Erythroblast (primary cell): ENCODE measurements around the gene NUDCD3.

Experiments used
- DNase-seq, 2 experiments: peaks; one replicate each; lab custom pipeline; 2025; lab: John Stamatoyannopoulos, UW
- GATA1 ChIP-seq: IDR thresholded peaks from 2 replicates; pipeline ENCODE4 v1.6.1; 2011; ENCODE audit warnings: low read depth, mild to moderate bottlenecking, control low read depth, low read length, moderate library complexity
- POLR2A ChIP-seq: IDR thresholded peaks from 2 replicates; pipeline ENCODE4 v1.6.1; 2011; ENCODE audit warnings: mild to moderate bottlenecking, low read length

Gene NUDCD3

DNA sequence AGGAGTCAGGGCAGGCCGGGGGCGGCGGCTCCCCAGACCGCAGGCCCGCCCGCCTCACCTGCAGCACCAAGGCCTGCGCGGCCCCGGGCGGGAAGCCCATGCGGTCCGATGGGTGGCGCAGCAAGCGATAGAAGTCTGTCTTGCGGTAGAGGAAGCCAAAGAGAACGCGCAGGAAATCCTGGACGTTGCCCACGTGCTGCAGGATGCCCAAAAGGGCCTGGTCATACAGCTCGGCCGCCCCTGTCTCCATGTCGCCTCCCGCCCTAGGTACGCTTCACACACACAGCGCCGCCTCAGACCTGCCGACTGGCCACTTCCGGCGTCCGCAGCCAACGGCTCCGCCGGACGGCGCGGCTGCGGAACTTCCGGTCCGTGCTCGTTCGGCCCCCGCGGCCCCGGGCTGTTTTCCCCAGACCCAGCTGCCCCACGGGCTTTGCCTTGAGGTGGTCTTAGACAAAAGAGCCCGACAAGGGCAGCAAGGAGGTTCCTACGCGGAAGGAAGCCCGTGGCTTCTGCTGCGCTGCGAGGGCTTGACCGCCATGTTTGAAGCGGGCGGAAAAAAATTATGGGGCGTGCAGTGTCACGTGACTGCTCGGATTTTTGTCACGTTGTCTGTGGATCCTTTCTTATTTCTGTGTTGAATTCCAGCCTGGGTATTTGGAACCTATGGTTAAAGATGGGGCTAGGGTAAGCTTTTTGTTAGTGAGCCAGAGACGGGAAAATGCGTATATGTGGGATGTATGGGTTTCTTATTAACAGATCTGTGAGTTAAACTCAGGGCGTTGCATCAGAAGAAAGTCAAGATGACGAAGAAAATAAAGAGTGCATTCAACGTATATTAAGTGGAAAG is at the start of gene NUDCD3:
TSS of gene NUDCD3 (minus strand) at position 308 of the 850 bp plus-strand sequence. CDS start at position 250, 58 bp downstream.
- no peak for TF ChIP-seq GATA1
- TF ChIP-seq POLR2A = peak; percentile 84
- peak; percentile 92 to 93 for DNase-seq

DNA sequence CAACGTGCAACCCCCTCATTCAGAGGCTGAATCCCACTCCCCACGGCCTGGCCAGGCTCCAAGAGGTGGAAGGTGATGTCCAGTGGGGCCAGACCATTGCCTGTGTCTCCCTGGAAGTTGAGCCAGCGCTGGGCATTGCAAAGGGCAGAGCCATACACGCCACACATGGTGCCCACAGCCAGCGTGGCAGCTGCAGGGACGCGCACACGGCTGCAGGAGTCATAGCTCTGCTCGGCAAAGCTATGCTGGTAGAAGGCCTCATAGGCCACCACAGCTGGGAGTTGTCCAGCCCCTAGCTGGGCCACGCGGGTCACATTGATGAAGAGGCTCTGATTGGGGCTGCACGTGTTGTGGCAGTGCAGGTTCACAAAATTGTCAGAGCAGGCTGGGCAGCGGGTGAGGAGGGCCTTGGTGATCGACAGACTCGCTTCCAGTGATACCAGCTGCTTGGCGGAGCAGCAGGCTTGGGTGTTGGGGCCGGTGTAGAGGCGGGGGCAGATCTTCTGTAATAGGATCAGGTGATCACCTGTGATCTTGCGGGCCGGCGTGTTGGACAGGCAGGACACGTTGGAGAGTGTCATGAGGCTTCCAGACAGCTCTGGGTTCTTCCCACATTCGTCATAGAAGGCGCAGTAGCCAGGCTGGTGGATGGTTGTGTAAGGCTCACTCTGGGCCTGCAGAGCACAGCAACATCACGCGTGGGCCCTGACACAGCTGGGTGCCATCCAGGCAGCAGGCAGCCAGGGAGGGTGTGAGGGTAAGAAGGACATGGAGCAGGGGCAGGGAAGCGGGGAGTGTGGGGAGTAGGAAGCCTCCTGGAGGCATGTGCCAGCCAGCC is 49.4 kb upstream of the NUDCD3 start:
- no peak for DNase-seq
- TF ChIP-seq GATA1 = no peak
- TF ChIP-seq POLR2A = no peak

DNA sequence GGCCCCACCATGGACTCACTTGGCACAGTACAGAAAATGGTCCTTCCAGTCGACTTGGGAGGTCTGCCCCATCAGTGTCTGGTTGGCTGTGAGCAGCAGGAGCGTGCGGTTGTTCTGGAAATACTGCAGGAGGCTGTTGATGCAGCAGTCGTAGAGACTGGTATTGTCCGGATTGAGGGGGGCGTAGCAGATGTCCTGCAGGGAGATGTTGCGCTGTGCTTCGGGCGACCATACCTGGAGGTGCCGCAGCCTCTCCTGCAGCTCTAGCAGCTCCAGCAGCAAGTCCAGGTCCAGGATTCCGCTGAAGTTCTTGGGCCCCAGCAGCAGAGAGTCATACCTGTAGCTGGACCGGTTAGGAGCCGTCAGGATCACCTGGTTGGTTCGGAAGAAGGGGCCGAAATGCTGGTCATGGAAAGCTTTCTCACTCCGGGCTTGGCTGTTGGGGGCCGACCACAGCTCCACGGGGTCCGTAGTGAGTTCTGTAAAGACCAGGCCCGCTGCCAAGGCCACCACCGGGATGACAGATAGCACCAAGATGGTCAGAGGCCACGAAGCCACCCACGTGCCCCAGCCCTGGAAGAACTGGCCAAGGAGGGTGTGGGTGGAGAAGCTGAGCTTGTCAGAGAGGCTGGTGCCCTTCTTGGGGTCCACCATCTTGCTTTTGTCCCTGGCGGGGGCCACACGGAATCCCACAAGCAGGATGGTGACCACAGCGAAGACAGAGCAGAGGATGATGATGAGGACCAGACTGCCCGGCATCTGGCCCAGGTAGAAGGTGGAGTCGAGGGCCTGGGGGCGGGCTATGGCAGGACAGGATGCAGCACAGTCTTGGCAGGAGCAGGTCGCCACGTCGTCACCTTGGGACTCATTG is 48.6 kb upstream of the NUDCD3 start:
- TF ChIP-seq POLR2A (no peak), GATA1 (no peak)

DNA sequence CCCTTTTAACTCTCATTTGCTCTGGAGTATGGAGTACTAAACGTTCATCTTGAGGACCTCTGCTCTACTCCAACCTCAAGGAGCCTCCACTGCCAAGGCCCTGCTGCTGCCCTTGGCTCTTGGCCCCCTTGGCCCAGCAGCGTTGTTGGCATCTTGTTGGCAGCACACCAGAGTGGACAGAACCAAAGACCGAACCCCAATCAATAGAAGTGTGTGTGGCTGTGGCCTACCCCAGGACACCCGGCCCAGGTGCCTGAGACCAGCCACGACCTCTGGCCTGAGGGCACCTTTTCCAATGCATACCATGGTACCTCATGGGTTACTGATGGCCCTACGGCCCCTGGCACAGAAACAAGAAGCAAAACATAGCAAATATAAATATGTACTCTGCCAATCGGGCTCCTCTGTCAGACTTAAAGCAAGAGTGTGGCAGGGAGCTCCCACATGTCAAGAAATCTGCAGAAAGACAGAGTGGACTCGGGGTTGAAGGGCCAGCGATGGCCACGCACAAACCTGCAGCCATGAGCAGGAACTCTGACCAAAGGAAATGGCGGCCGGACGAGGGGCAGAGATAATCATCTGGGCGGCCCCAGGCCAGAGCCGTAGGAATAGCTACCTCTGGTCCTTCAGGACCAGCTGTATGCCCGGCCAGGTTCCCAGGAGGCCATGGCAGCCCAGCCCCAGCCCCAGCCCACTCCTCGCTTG is 47.8 kb upstream of the NUDCD3 start:
- no peak for TF ChIP-seq POLR2A
- no peak for TF ChIP-seq GATA1

More for the DNA sequence above, 48.6 kb upstream of the NUDCD3 start:
- no peak for DNase-seq

DNA sequence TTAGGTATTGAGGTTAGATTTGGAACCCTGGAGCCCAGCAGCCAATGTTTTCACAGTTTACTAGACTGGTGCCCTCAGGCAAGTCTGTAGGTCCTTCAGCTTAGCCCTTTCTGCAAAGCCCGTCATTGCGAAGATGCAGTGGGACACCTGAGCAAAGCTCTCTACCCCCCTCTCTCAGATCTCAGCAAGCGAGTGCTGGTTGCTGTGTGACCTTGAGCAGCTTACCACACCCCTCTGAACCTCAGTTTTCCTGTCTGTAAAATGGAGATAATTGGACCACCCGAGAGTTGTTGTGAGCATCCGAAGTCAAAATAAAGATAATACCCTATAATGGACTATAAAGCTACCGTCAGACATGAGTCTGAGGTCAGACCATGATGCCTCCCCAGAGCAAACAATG is 47.0 kb upstream of the NUDCD3 start:
- DNase-seq = no peak
- no peak for TF ChIP-seq POLR2A

More for the DNA sequence above, 47.8 kb upstream of the NUDCD3 start:
- DNase-seq = no peak

DNA sequence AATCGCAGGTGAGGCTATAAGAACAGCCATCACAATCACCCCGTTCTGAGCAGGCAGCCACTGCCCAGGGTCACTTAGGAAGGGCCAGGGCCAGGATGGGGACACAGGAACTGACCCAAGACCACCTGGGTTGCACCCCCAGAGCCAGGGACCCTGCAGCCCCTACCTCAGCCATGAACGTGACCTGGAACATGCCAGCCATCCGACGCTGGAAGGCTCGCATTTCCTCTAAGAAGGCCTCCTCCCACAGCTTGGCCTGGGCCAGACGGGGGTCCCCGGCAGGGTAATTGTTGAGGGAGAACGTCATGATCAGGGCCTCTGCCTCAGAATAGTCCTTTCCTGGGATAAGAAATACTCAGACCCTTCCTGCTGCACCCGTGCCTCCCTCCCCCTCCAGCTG is 45.6 kb upstream of the NUDCD3 start:
- TF ChIP-seq GATA1 (no peak), POLR2A (no peak)
- no peak for DNase-seq

DNA sequence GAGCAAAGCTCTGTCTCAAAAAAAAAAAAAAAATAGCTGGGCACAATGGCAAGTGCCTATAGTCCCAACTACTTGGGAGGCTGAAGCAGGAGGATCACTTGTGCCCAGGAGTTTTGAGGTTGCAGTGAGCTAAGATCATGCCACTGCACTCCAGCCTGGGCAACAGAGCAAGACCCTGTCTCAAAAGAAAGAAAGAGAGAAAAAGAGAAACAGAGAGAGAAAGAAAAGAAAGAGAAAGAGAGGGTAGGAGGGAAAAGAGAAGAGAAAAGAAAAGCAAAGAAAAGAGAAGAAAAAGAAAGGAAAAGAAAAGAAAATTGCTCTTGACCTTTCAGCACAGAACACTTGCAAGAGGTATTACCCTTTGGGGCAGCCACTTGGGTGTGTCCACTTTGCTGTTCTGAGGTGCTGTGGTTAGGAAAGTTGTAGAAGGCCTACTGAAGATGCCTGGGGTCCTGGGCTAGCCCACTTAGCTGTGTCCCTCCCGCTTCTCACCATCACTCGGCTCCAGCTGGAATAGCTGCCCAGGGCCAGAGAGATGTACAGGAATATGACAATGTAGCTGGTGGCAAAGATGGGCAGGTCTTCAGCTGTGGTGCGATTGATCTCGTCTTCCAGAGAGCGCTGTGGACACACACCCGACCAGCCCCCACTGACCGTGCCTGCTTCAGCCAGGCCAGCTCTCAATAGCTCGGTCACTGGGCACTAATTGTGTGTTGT is 45.0 kb upstream of the NUDCD3 start:
- DNase-seq = no peak
- no peak for TF ChIP-seq POLR2A
- TF ChIP-seq GATA1 = no peak

DNA sequence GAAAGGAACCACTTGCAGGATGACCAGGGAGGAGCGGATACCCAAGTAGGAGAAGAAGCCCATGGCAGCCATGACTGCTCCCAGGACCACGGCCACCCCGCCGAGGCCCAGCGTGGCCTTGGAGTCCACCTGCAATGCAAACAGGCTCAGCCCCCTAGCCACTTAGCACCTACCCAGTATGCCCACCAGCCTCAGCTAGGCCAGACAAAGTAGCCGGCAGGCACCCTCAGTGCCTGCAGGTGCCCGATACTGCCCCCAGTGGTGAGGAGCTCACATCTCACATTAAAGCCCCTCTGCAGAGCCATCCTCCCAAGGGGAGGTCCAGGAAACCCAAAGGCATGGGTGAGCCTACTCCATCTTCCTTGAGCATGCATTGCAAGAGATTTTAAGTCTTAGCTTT is 44.0 kb upstream of the NUDCD3 start:
- TF ChIP-seq POLR2A (no peak), GATA1 (no peak)
- peak; percentile 74 to 81 for DNase-seq

DNA sequence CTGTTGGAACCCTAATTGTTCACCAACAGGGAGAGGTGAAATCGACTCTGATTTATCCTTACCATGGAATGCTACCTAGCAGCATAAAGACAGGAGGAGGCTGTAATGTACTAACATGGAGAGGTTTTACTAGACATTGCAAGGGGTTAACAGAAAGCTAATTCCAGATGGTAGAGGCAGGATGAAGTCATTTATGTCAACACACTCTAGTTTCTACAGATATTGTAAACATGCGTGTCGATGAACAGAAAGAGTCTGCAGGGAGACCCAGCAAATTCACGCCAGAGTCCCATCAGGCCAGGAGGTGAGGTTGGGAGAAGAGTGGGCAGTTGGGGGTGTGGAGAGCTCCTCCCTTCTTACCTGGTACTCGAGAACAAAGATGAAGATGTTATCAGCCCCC is 43.6 kb upstream of the NUDCD3 start:
- no peak for TF ChIP-seq GATA1
- TF ChIP-seq POLR2A = no peak
- DNase-seq = no peak

DNA sequence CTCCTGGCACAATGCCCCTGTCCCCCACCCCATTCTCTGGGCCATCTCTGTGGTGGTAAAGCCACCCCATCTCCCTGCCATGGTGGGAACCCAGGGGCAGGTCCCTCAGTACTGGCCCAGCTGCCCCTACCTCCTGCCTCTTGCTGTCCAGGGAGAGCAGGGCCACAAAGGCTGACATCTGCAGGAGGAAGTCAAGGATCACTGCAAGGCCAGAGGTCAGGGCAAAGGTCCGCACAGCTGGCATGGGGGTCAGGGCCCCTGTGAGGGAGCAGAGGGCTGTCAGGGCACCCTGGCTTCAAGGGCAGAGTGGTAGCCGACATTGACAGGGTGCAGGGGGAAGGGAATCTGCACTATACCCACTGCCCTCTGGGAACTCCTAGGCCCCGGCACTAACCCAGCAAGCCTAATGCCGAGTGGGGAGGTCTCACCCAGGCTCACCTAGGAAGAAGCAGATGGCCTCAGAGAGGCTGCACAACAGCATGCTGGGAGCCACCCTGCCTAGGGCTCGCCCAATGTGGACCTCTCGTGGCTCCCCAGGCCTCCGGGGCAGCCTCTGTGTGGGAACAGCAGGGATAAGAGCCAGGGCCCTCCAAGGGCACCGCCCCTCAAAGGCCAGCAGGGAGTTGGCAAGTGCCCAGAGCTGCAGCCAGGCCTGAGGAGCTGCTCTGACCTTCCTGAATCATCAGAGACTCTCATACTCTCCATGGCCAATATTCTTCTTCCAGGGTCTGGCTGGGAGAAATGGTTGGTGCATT is 43.0 kb upstream of the NUDCD3 start:
- no peak for DNase-seq
- TF ChIP-seq GATA1 = no peak
- no peak for TF ChIP-seq POLR2A

DNA sequence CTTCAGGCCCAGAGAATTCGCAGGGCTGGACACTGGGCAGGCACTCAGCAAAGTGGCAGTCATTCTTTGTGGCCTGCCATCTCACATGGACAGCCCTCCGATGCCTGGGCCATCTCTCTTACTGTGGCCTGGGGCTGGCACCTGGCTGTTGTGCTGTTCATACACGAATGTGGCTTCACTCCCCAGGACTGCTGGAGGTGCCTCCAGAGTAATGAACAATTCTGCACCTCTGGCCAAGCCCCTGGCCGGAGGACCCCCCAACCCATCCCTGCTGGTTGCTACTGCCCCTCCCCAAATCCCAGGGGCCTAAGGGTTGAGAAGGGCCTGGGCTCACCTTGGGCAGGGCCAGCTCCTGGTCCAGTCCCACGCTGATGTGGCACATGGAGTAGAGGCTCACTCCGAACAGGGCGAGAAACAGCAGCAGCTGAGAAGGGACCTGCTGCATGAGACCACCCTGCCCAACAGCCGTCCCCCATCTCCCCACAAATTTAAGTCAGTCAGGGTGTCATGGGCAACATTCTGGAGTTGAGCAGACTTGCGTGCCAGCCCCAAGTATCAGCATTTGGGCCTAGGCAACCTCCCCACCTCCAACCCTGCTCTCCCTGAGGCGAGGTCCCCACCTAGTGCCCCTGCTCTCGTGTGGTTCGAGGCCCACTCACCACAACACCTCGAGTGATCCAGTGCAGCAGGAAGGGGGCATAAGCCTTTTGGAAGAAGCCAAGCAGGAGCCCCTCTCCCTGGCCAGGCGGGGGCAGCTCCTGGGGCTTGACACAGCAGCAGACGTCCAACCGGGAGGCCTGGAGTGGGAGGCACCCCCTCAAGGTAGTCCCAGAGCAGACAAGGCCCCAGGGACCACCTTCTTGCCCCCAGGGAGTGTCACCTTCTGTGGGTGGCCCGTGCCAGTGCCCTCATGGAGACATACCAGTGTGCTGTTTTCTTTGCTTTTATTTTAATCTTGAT is 41.2 kb upstream of the NUDCD3 start:
- TF ChIP-seq POLR2A = no peak
- no peak for TF ChIP-seq GATA1
- no peak for DNase-seq
